HG03575 (cell line): ENCODE results near the gene TSPAN18.

Source experiments
- ATAC-seq: cut with Tn5 transposase; IDR thresholded peaks from one replicate; pipeline ENCODE4 v1.9.1; 2021; ENCODE audit not compliant: unreplicated experiment, insufficient number of reproducible peaks, low FRiP score; ENCODE audit errors: extremely low read depth

Gene TSPAN18

GRCh38 chr11:44831605-44832394, 105.0 kb downstream of the TSPAN18 start:
- ATAC-seq, result no peak

GRCh38 chr11:44832452-44832851, 105.7 kb downstream of the TSPAN18 start:
- ATAC-seq, result no peak

GRCh38 chr11:44833221-44833876, 106.6 kb downstream of the TSPAN18 start:
- ATAC-seq, result no peak

GRCh38 chr11:44833877-44834452, 107.2 kb downstream of the TSPAN18 start:
- no peak for ATAC-seq

GRCh38 chr11:44834846-44835245, 108.1 kb downstream of the TSPAN18 start:
- ATAC-seq, result no peak

- no peak for ATAC-seq
Measured at GRCh38 chr11:44835296-44835695, 108.5 kb downstream of the TSPAN18 start.

- no peak for ATAC-seq
Measured at GRCh38 chr11:44835938-44836337, 109.2 kb downstream of the TSPAN18 start.

GRCh38 chr11:44837661-44838060, 110.9 kb downstream of the TSPAN18 start:
- no peak for ATAC-seq

GRCh38 chr11:44839458-44840084, 112.8 kb downstream of the TSPAN18 start:
- ATAC-seq, result no peak

- ATAC-seq, result no peak
Measured at GRCh38 chr11:44840085-44840478, 113.3 kb downstream of the TSPAN18 start.

- no peak for ATAC-seq
Measured at GRCh38 chr11:44840521-44841251, 113.9 kb downstream of the TSPAN18 start.

GRCh38 chr11:44842220-44842619, 115.5 kb downstream of the TSPAN18 start:
- no peak for ATAC-seq

- ATAC-seq, result no peak
Measured at GRCh38 chr11:44846852-44847251, 120.1 kb downstream of the TSPAN18 start.

- ATAC-seq, result no peak
Measured at GRCh38 chr11:44847316-44847715, 120.6 kb downstream of the TSPAN18 start.

- no peak for ATAC-seq
Measured at GRCh38 chr11:44848203-44848962, 121.6 kb downstream of the TSPAN18 start.

GRCh38 chr11:44848963-44849350, 122.2 kb downstream of the TSPAN18 start:
- ATAC-seq, result no peak

GRCh38 chr11:44849424-44849823, 122.7 kb downstream of the TSPAN18 start:
- ATAC-seq, result no peak

- ATAC-seq, result no peak
Measured at GRCh38 chr11:44849922-44850321, 123.2 kb downstream of the TSPAN18 start.
